Placental epithelial cell (primary cell): Measurements from ENCODE around the gene PARL. TPM values are rescaled to one million over a fixed set of nuclear protein-coding genes. Genes with fewer than 3 reads are reported as not detected.

ENCODE experiments used
- small RNA-seq: library from RNA; depleted of rRNA; stranded (forward); fragments of <200 nt; gene quantifications from one replicate; pipeline ENCODE3, GENCODE V24; 2012
- total RNA-seq: library from RNA; depleted of rRNA; stranded (reverse); fragments of >200 nt; gene quantifications from 2 replicates; pipeline ENCODE4 v1.2.3, GENCODE V29; 2012

The PARL gene
- 17.7 and 27.3 TPM in 2 replicates for total RNA-seq

DNA sequence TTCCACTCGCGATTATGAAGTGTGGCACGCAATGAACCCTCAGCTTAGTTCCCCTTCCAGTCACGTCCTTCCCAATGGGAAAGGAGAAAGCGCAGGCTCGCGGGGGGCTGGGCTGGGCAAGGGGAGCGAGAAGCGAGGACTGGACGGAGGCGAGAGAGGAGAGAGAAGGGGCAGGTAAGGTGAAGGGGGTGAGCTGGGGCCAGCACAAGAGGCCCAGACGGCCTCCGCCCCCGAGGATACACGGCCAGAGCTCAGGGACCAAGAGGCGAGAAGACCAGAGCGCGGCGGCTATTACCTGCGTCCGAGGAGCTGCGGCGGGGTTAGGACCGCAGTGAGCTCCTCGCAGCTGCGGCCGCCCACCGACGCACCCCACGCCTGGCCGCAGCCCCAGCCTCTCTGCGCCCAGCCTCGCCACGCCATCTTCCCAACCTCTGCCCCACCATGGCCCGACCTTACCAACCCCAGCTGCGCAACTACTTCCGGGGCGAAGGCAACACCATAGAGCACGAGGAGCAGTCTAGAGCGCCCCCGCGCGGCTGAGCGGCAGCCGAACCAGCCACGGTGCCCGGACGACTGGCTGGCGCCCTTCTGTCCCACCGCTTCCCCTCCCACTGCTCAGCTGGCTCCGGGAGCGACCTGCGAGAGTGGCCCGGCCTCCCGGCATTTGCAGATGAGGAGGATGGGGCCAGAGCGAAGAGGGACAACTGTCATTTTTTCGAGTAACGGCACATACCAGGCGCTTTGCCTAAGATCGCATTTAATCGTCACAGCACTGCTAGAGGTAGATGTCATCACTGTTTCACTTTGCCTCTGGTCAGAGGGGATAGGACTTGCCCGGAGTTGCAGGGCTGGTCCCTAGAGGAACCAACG lies at the start of gene PARL:
Gene PARL (minus strand): TSS at position 454 of the 870 bp plus-strand sequence. CDS start 34 bp downstream, at position 420.

GRCh38 chr3:183825456-183826161 lies 59.1 kb downstream of the PARL start, which contains the start of gene MAP6D1:
Gene MAP6D1, minus strand, starts transcription at chr3:183825577. Its CDS starts 30 bp downstream, at chr3:183825547.

Small RNAs within 50 kb of the gene (small RNA-seq; reads per million reads assigned to genes)
- not detected for gene MIR4448

Other genes with a start within 250 kb of the PARL start
- 40.3 and 56.1 TPM in 2 replicates for gene KLHL24, start 249.3 kb downstream of the PARL start, total RNA-seq
- 22.6 and 33.8 TPM in 2 replicates for gene YEATS2, start 187.1 kb downstream of the PARL start, total RNA-seq
- 4.3 and 11.0 TPM in 2 replicates for gene MAP6D1, start 59.3 kb downstream of the PARL start, total RNA-seq
- gene ABCC5, start 133.0 kb upstream of the PARL start, total RNA-seq = 8.6 and 10.7 TPM in 2 replicates
- not detected in 2 replicates for gene HTR3D, start 146.9 kb upstream of the PARL start, total RNA-seq
- gene HTR3C, start 168.2 kb upstream of the PARL start, total RNA-seq = not detected in 2 replicates
- gene HTR3E, start 212.2 kb upstream of the PARL start, total RNA-seq = not detected in 2 replicates